Breast epithelium (tissue), 4 donors: ENCODE results near the gene RNASE4. TPM values are rescaled to one million over a fixed set of nuclear protein-coding genes. Genes with fewer than 3 reads are reported as not detected.
"Not testable (repeated sequence)": the region's sequence is repeated elsewhere in the genome, so short reads cannot be mapped to it uniquely, and the experiment has no call there.

Source experiments
- DNase-seq, 2 donors: peaks; one replicate each; pipeline ENCODE4 v3.0.0-alpha.2; 2019; ENCODE audit warnings: low spot score in 2 of 2
- H3K27ac ChIP-seq, 2 donors: fragments of 200-600 bp; sonication (generic) in 1 of 2; one replicate each; pipeline ENCODE4 v1.5.1; 2016 to 2019; ENCODE audit warnings: mild to moderate bottlenecking in 1 of 2
- H3K27me3 ChIP-seq, 2 donors: fragments of 200-600 bp; sonication (generic) in 1 of 2; one replicate each; pipeline versions ENCODE4 v1.5.1 to v1.6.0; 2017 to 2019; ENCODE audit warnings: control low read depth in 1 of 2, mild to moderate bottlenecking in 1 of 2
- H3K36me3 ChIP-seq: fragments of 200-600 bp; one replicate; pipeline ENCODE4 v1.5.1; 2019
- H3K4me1 ChIP-seq, 2 donors: fragments of 200-600 bp; sonication (generic); one replicate each; pipeline ENCODE4 v1.5.1; 2016 to 2019; ENCODE audit warnings: control low read depth in 1 of 2
- H3K4me3 ChIP-seq, 3 donors: fragments of 200-600 bp; sonication (generic); 1 replicate in 2 of 3; 2 replicates in 1 of 3; pipeline ENCODE4 v1.5.1; 2016 to 2019; ENCODE audit warnings: mild to moderate bottlenecking in 3 of 3, moderate library complexity in 2 of 3
- H3K9me3 ChIP-seq, 2 donors: fragments of 200-600 bp; sonication (generic) in 1 of 2; one replicate each; pipeline ENCODE4 v1.5.1; 2016 to 2019; ENCODE audit warnings: control low read depth in 1 of 2
- CTCF ChIP-seq, 3 donors: fragments of 450-650 bp; IDR thresholded peaks; one replicate each; pipeline ENCODE4 v1.5.1; 2016 to 2017; ENCODE audit warnings: antibody characterized with exemption in 3 of 3, mild to moderate bottlenecking in 3 of 3, moderate library complexity in 3 of 3
- POLR2A ChIP-seq: fragments of 450-650 bp; IDR thresholded peaks from one replicate; pipeline ENCODE4 v1.6.1; 2016; ENCODE audit warnings: antibody characterized with exemption, mild to moderate bottlenecking, moderate library complexity
- POLR2AphosphoS5 ChIP-seq, 3 donors: sonication (generic); formaldehyde crosslinking; IDR thresholded peaks; one replicate each; pipeline ENCODE4 v1.6.1; 2017; ENCODE audit warnings: antibody characterized with exemption in 3 of 3
- intact Hi-C: fragments of 100-400 bp; cut with DNase I; formaldehyde crosslinking; loops from one replicate; pipeline ENCODE4 v1.15.1; 2023; ENCODE audit warnings: low total_unique reads
- total RNA-seq, 3 donors: library from RNA; depleted of rRNA; stranded (reverse); fragments of >200 nt; gene quantifications; one replicate each; pipeline ENCODE4 v1.1.0, GENCODE V29; 2016

Gene RNASE4
- total RNA-seq, 3 donors from 2014 or later = 165 to 367 (median 177) TPM

GRCh38 chr14:20719777-20720176 lies 35.4 kb downstream of the RNASE4 start:
- DNase-seq = no peak
- TF ChIP-seq POLR2AphosphoS5 (IDR thresholded peaks at IDR 0.05) (no peak), CTCF (IDR thresholded peaks at IDR 0.05) (no peak), POLR2A (no peak)
- intact Hi-C loops = no loop called here

GRCh38 chr14:20720741-20721140 lies 36.4 kb downstream of the RNASE4 start:
- intact Hi-C loops = no loop called here
- H3K4me1 ChIP-seq = no peaks in the 10 kb centered on the region
- no peaks in the 10 kb centered on the region for H3K36me3 ChIP-seq
- H3K27ac ChIP-seq = no peak overlapping the region
- H3K9me3 ChIP-seq = no peaks in the 10 kb centered on the region
- no peak for DNase-seq
- H3K4me3 ChIP-seq = no peak overlapping the region
- TF ChIP-seq POLR2AphosphoS5 (IDR thresholded peaks at IDR 0.05) (no peak), POLR2A (no peak), CTCF (IDR thresholded peaks at IDR 0.05) (no peak)
- no peaks in the 10 kb centered on the region for H3K27me3 ChIP-seq

More at GRCh38 chr14:20719777-20720176, 35.4 kb downstream of the RNASE4 start:
- Histone ChIP-seq H3K4me1 (no peaks in the 10 kb centered on the region), H3K27me3 (no peaks in the 10 kb centered on the region), H3K27ac (peak overlapping the region in 1 of 2 donors; percentile 56), H3K9me3 (no peaks in the 10 kb centered on the region), H3K36me3 (no peaks in the 10 kb centered on the region), H3K4me3 (no peak overlapping the region)

- TF ChIP-seq CTCF (IDR thresholded peaks at IDR 0.05) (no peak), POLR2AphosphoS5 (IDR thresholded peaks at IDR 0.05) (no peak), POLR2A (no peak)
- Histone ChIP-seq H3K27ac (no peak overlapping the region), H3K4me3 (no peak overlapping the region), H3K4me1 (no peaks in the 10 kb centered on the region), H3K9me3 (no peaks in the 10 kb centered on the region), H3K27me3 (no peaks in the 10 kb centered on the region), H3K36me3 (no peaks in the 10 kb centered on the region)
- intact Hi-C loops = no loop called here
- DNase-seq = no peak
These were observed 37.7 kb downstream of the RNASE4 start for GRCh38 chr14:20722016-20722415.

- no peak for TF ChIP-seq CTCF (IDR thresholded peaks at IDR 0.05)
- TF ChIP-seq POLR2A = no peak
- no peak for TF ChIP-seq POLR2AphosphoS5 (IDR thresholded peaks at IDR 0.05)
- Histone ChIP-seq H3K27ac (peak overlapping the region; percentile 70 to 80), H3K4me3 (peak overlapping the region in 2 of 3 donors; percentile 24 to 57), H3K27me3 (no peaks in the 10 kb centered on the region), H3K36me3 (no peaks in the 10 kb centered on the region), H3K9me3 (no peaks in the 10 kb centered on the region), H3K4me1 (no peaks in the 10 kb centered on the region)
- intact Hi-C loops = no loop called here
- DNase-seq = no peak
These were observed 39.1 kb downstream of the RNASE4 start for GRCh38 chr14:20723488-20723887.

GRCh38 chr14:20726121-20726520 lies 41.8 kb downstream of the RNASE4 start:
- H3K27me3 ChIP-seq, intact Hi-C loops: not testable (repeated sequence)
- peak overlapping the region; percentile 75 to 80 for H3K27ac ChIP-seq

GRCh38 chr14:20726531-20726930 lies 42.2 kb downstream of the RNASE4 start:
- no peak overlapping the region for H3K4me3 ChIP-seq
- no peaks in the 10 kb centered on the region for H3K36me3 ChIP-seq
- no peaks in the 10 kb centered on the region for H3K9me3 ChIP-seq
- intact Hi-C loops = no loop called here
- peak overlapping the region; percentile 75 to 80 for H3K27ac ChIP-seq
- H3K4me1 ChIP-seq = no peaks in the 10 kb centered on the region
- DNase-seq = no peak
- TF ChIP-seq POLR2A = no peak
- TF ChIP-seq CTCF (IDR thresholded peaks at IDR 0.05) = no peak
- TF ChIP-seq POLR2AphosphoS5 (IDR thresholded peaks at IDR 0.05) = no peak
- H3K27me3 ChIP-seq = no peaks in the 10 kb centered on the region

More at GRCh38 chr14:20726121-20726520, 41.8 kb downstream of the RNASE4 start:
- not testable (repeated sequence) for H3K4me3 ChIP-seq, H3K36me3 ChIP-seq, H3K4me1 ChIP-seq, H3K9me3 ChIP-seq, DNase-seq
